ENCODE results near the gene ATP2C1. TPM values are rescaled to one million over a fixed set of nuclear protein-coding genes. Genes with fewer than 3 reads are reported as not detected.

Gene ATP2C1
- total RNA-seq, 6 experiments from 2014 or later, result 19.2 to 44.0 (median 27.5) TPM

- H3K36me3 ChIP-seq, result peaks cover 0 to 17% (median 1%) of the 10 kb centered on the region in 4 donors
- 89% methylated on average over 3 of the region's 3 CpGs for WGBS (ENCODE audit: insufficient coverage, low coverage, low lambda C conversion rate, missing lambda C conversion rate)
Measured at GRCh38 chr3:130946882-130947281, 53.0 kb downstream of the ATP2C1 start.

GRCh38 chr3:130948001-130948773 is 54.3 kb downstream of the ATP2C1 start:
- TF ChIP-seq POLR2A (IDR thresholded peaks at IDR 0.05) (no peak), CTCF (IDR thresholded peaks at IDR 0.05) (no peak)
- intact Hi-C loops (cut with DNase I), result no loop called here
- H3K9me3 ChIP-seq, result no peaks in the 10 kb centered on the region
- peaks cover 0 to 9% (median 0%) of the 10 kb centered on the region in 4 donors for H3K36me3 ChIP-seq
- no peak overlapping the region for H3K4me3 ChIP-seq
- H3K27me3 ChIP-seq, result no peaks in the 10 kb centered on the region
- no peak for ATAC-seq
- H3K27ac ChIP-seq, result no peak overlapping the region
- no peaks in the 10 kb centered on the region for H3K4me1 ChIP-seq
- 97% methylated on average over 2 of the region's 2 CpGs for WGBS (ENCODE audit: insufficient coverage, low coverage, low lambda C conversion rate, missing lambda C conversion rate)
- no peak for DNase-seq

More at GRCh38 chr3:130946882-130947281, 53.0 kb downstream of the ATP2C1 start:
- ATAC-seq, result no peak
- Histone ChIP-seq H3K27me3 (no peaks in the 10 kb centered on the region), H3K4me3 (no peak overlapping the region), H3K27ac (no peak overlapping the region), H3K9me3 (no peaks in the 10 kb centered on the region), H3K4me1 (no peaks in the 10 kb centered on the region)
- intact Hi-C loops (cut with DNase I), result no loop called here
- no peak for DNase-seq
- no peak for TF ChIP-seq POLR2A (IDR thresholded peaks at IDR 0.05)
- no peak for TF ChIP-seq CTCF (IDR thresholded peaks at IDR 0.05)

GRCh38 chr3:130948929-130949328 is 55.0 kb downstream of the ATP2C1 start:
- TF ChIP-seq CTCF (IDR thresholded peaks at IDR 0.05), result no peak
- no peak for TF ChIP-seq POLR2A (IDR thresholded peaks at IDR 0.05)
- Histone ChIP-seq H3K27ac (no peak overlapping the region), H3K4me1 (no peaks in the 10 kb centered on the region), H3K4me3 (no peak overlapping the region), H3K36me3 (peaks cover 0 to 9% (median 0%) of the 10 kb centered on the region in 4 donors), H3K27me3 (no peaks in the 10 kb centered on the region), H3K9me3 (no peaks in the 10 kb centered on the region)
- intact Hi-C loops (cut with DNase I), result no loop called here
- 91% methylated on average over 3 of the region's 3 CpGs for WGBS (ENCODE audit: insufficient coverage, low coverage, low lambda C conversion rate, missing lambda C conversion rate)
- no peak for DNase-seq
- ATAC-seq, result no peak

GRCh38 chr3:130950124-130950523 is 56.2 kb downstream of the ATP2C1 start:
- no peaks in the 10 kb centered on the region for H3K4me1 ChIP-seq
- no peaks in the 10 kb centered on the region for H3K27me3 ChIP-seq
- H3K27ac ChIP-seq, result no peak overlapping the region
- no peak overlapping the region for H3K4me3 ChIP-seq
- WGBS (ENCODE audit: insufficient coverage, low coverage, low lambda C conversion rate, missing lambda C conversion rate), result 76% methylated on average over 2 of the region's 2 CpGs
- ATAC-seq (no peak), DNase-seq (no peak)
- intact Hi-C loops (cut with DNase I), result no loop called here
- no peaks in the 10 kb centered on the region for H3K9me3 ChIP-seq
- TF ChIP-seq CTCF (IDR thresholded peaks at IDR 0.05) (no peak), POLR2A (IDR thresholded peaks at IDR 0.05) (no peak)
- H3K36me3 ChIP-seq, result peaks cover 0 to 19% (median 0%) of the 10 kb centered on the region in 4 donors
